Activated naive CD8-positive, alpha-beta T cell treated with anti-CD3 and anti-CD28 coated beads, Interleukin-2, amount 10 ng/mL, durations not matched to agents 7 days and 5 days (primary cell): ENCODE data around the gene KDM3A. TPM values are rescaled to one million over a fixed set of nuclear protein-coding genes. Genes with fewer than 3 reads are reported as not detected.

Experiments used
- ATAC-seq: fragments of 150-1000 bp; cut with Tn5 transposase; one replicate; pipeline ENCODE4 v1.10.0; 2021; ENCODE audit warnings: low read depth, moderate library complexity
- POLR2A ChIA-PET: fragments of 350-600 bp; sonication (Branson Sonifier 250); formaldehyde crosslinking; loops from one replicate; lab custom pipeline; 2021; ENCODE audit warnings: antibody characterized with exemption; lab: Charles Lee
- DNase-seq: peaks from one replicate; pipeline ENCODE4 v3.0.0; 2021
- H3K27ac Mint-ChIP-seq: one replicate; pipeline ENCODE4 v1.8.0; 2022; ENCODE audit warnings: mild to moderate bottlenecking, mixed read lengths
- H3K27me3 Mint-ChIP-seq: one replicate; pipeline ENCODE4 v1.8.0; 2022; ENCODE audit warnings: mild to moderate bottlenecking, moderate library complexity, mixed read lengths
- H3K36me3 Mint-ChIP-seq: one replicate; pipeline ENCODE4 v1.8.0; 2021; ENCODE audit warnings: mild to moderate bottlenecking, mixed read lengths
- H3K4me1 Mint-ChIP-seq: one replicate; pipeline ENCODE4 v1.8.0; 2021; ENCODE audit warnings: mixed read lengths
- H3K4me3 Mint-ChIP-seq: one replicate; pipeline ENCODE4 v1.8.0; 2022; ENCODE audit warnings: mild to moderate bottlenecking, moderate library complexity, mixed read lengths
- H3K9me3 Mint-ChIP-seq: one replicate; pipeline ENCODE4 v1.8.0; 2021; ENCODE audit warnings: mixed read lengths
- total RNA-seq, 2 experiments: library from RNA; stranded (reverse); gene quantifications; one replicate each; pipeline ENCODE4 v1.2.3, GENCODE V29; 2021

Gene KDM3A
- total RNA-seq, 2 experiments from 2014 or later, result 94.7 to 106 TPM

DNA sequence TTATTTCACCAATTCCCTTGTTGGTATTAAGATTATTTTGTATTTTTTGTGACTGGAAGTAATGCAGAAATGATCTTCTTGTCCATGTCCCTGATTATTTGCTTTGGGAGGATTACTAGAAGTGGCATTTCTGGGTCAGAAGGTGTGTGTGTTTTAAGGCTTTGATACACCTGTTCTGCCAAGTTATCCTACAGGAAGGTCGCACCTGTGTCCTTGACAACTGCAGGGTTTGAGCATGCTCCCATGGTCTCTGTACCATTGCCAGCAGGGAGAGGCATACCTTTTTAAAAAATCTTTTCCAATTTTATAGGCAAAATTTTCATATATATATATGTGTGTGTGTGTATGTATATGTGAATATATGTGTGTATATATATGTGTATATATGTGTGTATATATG, 29.7 kb downstream of the KDM3A start:
- ATAC-seq, result no peak
- Mint-ChIP-seq H3K9me3 (no peaks in the 10 kb centered on the region), H3K36me3 (peaks cover 61% of the 10 kb centered on the region), H3K27ac (no peak overlapping the region), H3K4me3 (no peak overlapping the region), H3K27me3 (no peaks in the 10 kb centered on the region), H3K4me1 (peaks cover 19% of the 10 kb centered on the region)
- no peak for DNase-seq
- POLR2A ChIA-PET, result no interaction called here

DNA sequence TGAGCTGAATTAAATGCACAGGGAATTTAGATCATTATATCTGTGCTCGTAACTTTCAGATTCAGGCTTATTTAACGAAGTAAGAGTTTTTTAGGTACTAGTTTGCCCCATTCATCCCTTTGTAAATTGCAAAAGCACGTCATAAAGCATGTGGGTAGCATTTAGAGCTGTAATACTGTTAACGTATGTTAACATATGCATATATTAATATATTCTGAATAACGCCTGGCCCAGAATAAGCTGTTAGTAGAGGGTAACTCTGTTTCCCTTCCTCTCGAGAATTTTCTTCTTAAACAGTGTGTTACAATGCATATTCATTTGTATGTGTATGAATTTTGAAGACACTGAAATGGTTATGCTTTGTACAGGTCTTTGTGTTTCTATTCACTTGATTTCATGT, 30.5 kb downstream of the KDM3A start:
- no peaks in the 10 kb centered on the region for H3K27me3 Mint-ChIP-seq
- ATAC-seq (no peak), DNase-seq (no peak)
- H3K4me3 Mint-ChIP-seq, result no peak overlapping the region
- H3K4me1 Mint-ChIP-seq, result peaks cover 19% of the 10 kb centered on the region
- H3K9me3 Mint-ChIP-seq, result no peaks in the 10 kb centered on the region
- no peak overlapping the region for H3K27ac Mint-ChIP-seq
- POLR2A ChIA-PET, result no interaction called here
- peaks cover 58% of the 10 kb centered on the region for H3K36me3 Mint-ChIP-seq

- POLR2A ChIA-PET, result no interaction called here
- H3K4me3 Mint-ChIP-seq, result no peak overlapping the region
- no peak for ATAC-seq
- peak overlapping the region; percentile 3 for H3K27ac Mint-ChIP-seq
- no peak for DNase-seq
- H3K36me3 Mint-ChIP-seq, result peaks cover 55% of the 10 kb centered on the region
- no peaks in the 10 kb centered on the region for H3K9me3 Mint-ChIP-seq
- peaks cover 7% of the 10 kb centered on the region for H3K4me1 Mint-ChIP-seq
- H3K27me3 Mint-ChIP-seq, result no peaks in the 10 kb centered on the region
These were observed 34.9 kb downstream of the KDM3A start for GRCh38 chr2:86476092-86476491.

- H3K27ac Mint-ChIP-seq, result no peak overlapping the region
- H3K36me3 Mint-ChIP-seq, result peaks cover 58% of the 10 kb centered on the region
These were observed 35.7 kb downstream of the KDM3A start for GRCh38 chr2:86476918-86477317.

GRCh38 chr2:86477349-86477748, 36.2 kb downstream of the KDM3A start:
- peaks cover 17% of the 10 kb centered on the region for H3K4me1 Mint-ChIP-seq
- H3K9me3 Mint-ChIP-seq, result no peaks in the 10 kb centered on the region
- ATAC-seq (no peak), DNase-seq (no peak)
- H3K27me3 Mint-ChIP-seq, result no peaks in the 10 kb centered on the region
- peaks cover 60% of the 10 kb centered on the region for H3K36me3 Mint-ChIP-seq
- POLR2A ChIA-PET, result no interaction called here
- H3K4me3 Mint-ChIP-seq, result no peak overlapping the region
- H3K27ac Mint-ChIP-seq, result no peak overlapping the region

More at GRCh38 chr2:86476918-86477317, 35.7 kb downstream of the KDM3A start:
- POLR2A ChIA-PET, result no interaction called here
- Mint-ChIP-seq H3K4me1 (peaks cover 13% of the 10 kb centered on the region), H3K9me3 (no peaks in the 10 kb centered on the region), H3K27me3 (no peaks in the 10 kb centered on the region), H3K4me3 (no peak overlapping the region)
- ATAC-seq (no peak), DNase-seq (no peak)

GRCh38 chr2:86480105-86480504, 38.9 kb downstream of the KDM3A start:
- no peak for ATAC-seq
- DNase-seq, result no peak
- Mint-ChIP-seq H3K9me3 (no peaks in the 10 kb centered on the region), H3K27ac (no peak overlapping the region), H3K4me1 (peaks cover 17% of the 10 kb centered on the region), H3K36me3 (peaks cover 63% of the 10 kb centered on the region), H3K4me3 (no peak overlapping the region), H3K27me3 (no peaks in the 10 kb centered on the region)
- POLR2A ChIA-PET, result interaction anchor here (0.8 kb wide), 1 partner anchor 39 kb away, joined by 3 read pairs; the partner anchor contains the start of gene KDM3A

DNA sequence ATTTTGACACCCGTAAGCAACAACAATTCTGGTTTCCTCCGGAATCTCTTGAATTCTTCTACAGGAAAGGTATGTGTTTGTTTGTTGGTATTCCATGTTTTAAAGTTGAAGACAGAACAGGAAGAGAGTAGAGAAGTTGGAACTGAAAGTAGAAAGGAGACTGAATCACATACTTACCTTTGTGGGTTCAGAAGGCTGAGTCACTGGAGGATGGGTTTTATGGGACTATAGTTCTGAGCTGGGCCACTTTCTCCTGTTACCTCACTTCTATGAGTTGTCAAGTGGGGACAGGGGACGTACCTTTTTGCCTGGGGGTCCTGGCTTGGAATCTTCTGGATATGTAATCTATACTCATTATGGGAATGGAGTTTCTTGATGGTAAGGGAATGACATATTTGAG, 40.9 kb downstream of the KDM3A start:
- Mint-ChIP-seq H3K4me3 (no peak overlapping the region), H3K27ac (peak overlapping the region; percentile 65), H3K9me3 (no peaks in the 10 kb centered on the region), H3K36me3 (peaks cover 72% of the 10 kb centered on the region), H3K27me3 (no peaks in the 10 kb centered on the region), H3K4me1 (peaks cover 16% of the 10 kb centered on the region)
- DNase-seq (no peak), ATAC-seq (peak; percentile 39)
- POLR2A ChIA-PET, result no interaction called here

DNA sequence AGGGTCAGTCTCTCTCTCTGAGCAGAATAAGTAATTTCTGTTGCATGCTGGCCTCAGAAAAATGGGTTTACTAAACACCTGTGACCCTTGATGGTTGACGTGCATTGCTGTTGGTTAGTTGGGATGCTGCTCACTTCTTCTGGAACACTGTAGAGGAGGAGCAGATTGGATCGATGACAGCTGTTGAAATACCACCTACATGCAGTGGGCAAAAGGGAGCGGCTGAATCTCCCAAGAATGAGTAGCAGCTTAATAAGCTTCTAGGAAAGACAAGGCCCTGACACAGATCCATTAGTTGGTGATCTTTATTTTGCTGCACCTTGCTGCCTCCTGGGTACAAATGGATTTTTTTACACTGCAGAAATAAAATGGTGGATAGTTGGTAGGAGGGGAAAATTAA, 43.2 kb downstream of the KDM3A start:
- Mint-ChIP-seq H3K27ac (no peak overlapping the region), H3K36me3 (peaks cover 61% of the 10 kb centered on the region), H3K27me3 (no peaks in the 10 kb centered on the region), H3K4me1 (peaks cover 16% of the 10 kb centered on the region), H3K4me3 (no peak overlapping the region), H3K9me3 (no peaks in the 10 kb centered on the region)
- ATAC-seq (no peak), DNase-seq (no peak)
- POLR2A ChIA-PET, result no interaction called here

GRCh38 chr2:86485103-86485502, 43.9 kb downstream of the KDM3A start:
- DNase-seq, result no peak
- POLR2A ChIA-PET, result no interaction called here
- no peak overlapping the region for H3K4me3 Mint-ChIP-seq
- peaks cover 16% of the 10 kb centered on the region for H3K4me1 Mint-ChIP-seq
- H3K27me3 Mint-ChIP-seq, result no peaks in the 10 kb centered on the region
- no peak for ATAC-seq
- H3K9me3 Mint-ChIP-seq, result no peaks in the 10 kb centered on the region
- H3K27ac Mint-ChIP-seq, result no peak overlapping the region
- H3K36me3 Mint-ChIP-seq, result peaks cover 62% of the 10 kb centered on the region

DNA sequence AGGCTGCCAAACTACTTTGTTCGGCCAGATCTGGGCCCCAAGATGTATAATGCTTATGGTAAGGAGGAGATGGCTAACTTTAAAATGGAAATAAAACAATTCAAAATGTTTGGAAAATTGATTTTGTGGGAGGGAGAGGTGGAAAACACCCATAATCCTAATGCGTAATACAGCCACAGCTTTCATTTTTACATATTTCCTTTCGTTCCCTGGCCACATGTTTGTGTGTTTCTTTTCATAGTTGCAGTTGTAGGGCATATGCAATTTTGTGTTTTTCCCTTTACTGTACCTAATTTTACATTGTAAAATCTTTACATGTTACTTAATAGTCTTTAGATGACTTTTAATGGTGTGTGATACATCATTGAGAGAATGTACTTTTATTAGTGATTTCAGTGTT, 44.6 kb downstream of the KDM3A start:
- no peaks in the 10 kb centered on the region for H3K27me3 Mint-ChIP-seq
- POLR2A ChIA-PET, result no interaction called here
- DNase-seq, result no peak
- H3K4me1 Mint-ChIP-seq, result peaks cover 15% of the 10 kb centered on the region
- no peak overlapping the region for H3K4me3 Mint-ChIP-seq
- no peaks in the 10 kb centered on the region for H3K9me3 Mint-ChIP-seq
- peaks cover 64% of the 10 kb centered on the region for H3K36me3 Mint-ChIP-seq
- ATAC-seq, result no peak
- no peak overlapping the region for H3K27ac Mint-ChIP-seq

DNA sequence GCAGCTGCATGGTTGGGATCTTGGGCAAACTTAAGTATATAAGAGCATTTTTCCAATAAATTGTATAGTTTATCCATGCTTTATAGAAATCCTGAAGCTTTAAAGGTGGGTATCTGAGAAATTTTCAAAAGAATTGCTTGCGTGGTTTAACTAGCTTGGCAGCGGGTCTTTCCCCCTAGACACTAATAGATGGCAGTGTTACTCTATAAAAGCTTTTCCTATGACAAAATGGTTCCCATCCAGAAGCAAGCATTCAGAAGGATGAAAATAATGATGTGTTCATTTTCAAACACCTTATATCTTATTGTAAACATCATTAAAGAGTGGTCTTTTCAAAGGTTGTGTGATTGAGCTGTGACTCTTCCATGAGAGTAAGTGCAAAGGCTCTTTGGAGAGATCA, 45.9 kb downstream of the KDM3A start:
- H3K9me3 Mint-ChIP-seq, result no peaks in the 10 kb centered on the region
- no peak overlapping the region for H3K4me3 Mint-ChIP-seq
- ATAC-seq (no peak), DNase-seq (no peak)
- peaks cover 8% of the 10 kb centered on the region for H3K4me1 Mint-ChIP-seq
- no peaks in the 10 kb centered on the region for H3K27me3 Mint-ChIP-seq
- no peak overlapping the region for H3K27ac Mint-ChIP-seq
- peaks cover 68% of the 10 kb centered on the region for H3K36me3 Mint-ChIP-seq
- POLR2A ChIA-PET, result no interaction called here

- DNase-seq, result no peak
- Mint-ChIP-seq H3K27me3 (no peaks in the 10 kb centered on the region), H3K27ac (no peak overlapping the region), H3K4me3 (no peak overlapping the region), H3K9me3 (no peaks in the 10 kb centered on the region), H3K4me1 (peaks cover 3% of the 10 kb centered on the region), H3K36me3 (peaks cover 65% of the 10 kb centered on the region)
- POLR2A ChIA-PET, result no interaction called here
- ATAC-seq, result no peak
These were observed 47.5 kb downstream of the KDM3A start for GRCh38 chr2:86488561-86489250.

DNA sequence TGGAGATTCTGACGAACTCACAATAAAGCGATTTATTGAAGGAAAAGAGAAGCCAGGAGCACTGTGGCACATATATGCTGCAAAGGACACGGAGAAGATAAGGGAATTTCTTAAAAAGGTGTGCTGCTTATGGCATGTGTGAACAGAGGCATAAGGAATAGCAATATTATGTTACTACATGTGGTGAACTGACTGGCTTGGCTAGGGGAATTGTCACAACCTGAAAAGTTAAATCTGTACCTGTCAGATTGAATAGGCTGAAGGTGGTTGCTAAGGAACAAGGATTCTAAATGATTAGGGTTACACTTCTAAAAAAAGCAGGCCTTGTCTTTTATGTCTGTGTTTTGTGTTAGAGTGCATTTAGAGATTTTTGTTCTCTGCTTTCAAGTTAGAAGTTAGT, 48.4 kb downstream of the KDM3A start:
- Mint-ChIP-seq H3K9me3 (peaks cover 1% of the 10 kb centered on the region), H3K36me3 (peaks cover 65% of the 10 kb centered on the region), H3K27ac (no peak overlapping the region), H3K4me1 (peaks cover 3% of the 10 kb centered on the region), H3K4me3 (no peak overlapping the region), H3K27me3 (no peaks in the 10 kb centered on the region)
- POLR2A ChIA-PET, result no interaction called here
- ATAC-seq, result no peak
- no peak for DNase-seq

GRCh38 chr2:86490245-86490644, 49.1 kb downstream of the KDM3A start:
- Mint-ChIP-seq H3K36me3 (peaks cover 66% of the 10 kb centered on the region), H3K9me3 (peaks cover 1% of the 10 kb centered on the region), H3K27ac (no peak overlapping the region), H3K4me3 (no peak overlapping the region), H3K4me1 (peaks cover 3% of the 10 kb centered on the region), H3K27me3 (no peaks in the 10 kb centered on the region)
- POLR2A ChIA-PET, result no interaction called here
- DNase-seq (no peak), ATAC-seq (no peak)
